Stimulated activated CD4-positive, alpha-beta T cell treated with anti-CD3 and anti-CD28 coated beads, Interleukin-4, amount 100 ng/mL, for 48 hours (primary cell): ENCODE data around the gene DHRS3.
"Not testable (repeated sequence)": the region's sequence is repeated elsewhere in the genome, so short reads cannot be mapped to it uniquely, and the experiment has no call there.

Source experiments
- DNase-seq, 2 donors: peaks; one replicate each; pipeline ENCODE4 v3.0.0-alpha.2; 2020; ENCODE audit warnings: low read depth in 2 of 2

The DHRS3 gene

DNA sequence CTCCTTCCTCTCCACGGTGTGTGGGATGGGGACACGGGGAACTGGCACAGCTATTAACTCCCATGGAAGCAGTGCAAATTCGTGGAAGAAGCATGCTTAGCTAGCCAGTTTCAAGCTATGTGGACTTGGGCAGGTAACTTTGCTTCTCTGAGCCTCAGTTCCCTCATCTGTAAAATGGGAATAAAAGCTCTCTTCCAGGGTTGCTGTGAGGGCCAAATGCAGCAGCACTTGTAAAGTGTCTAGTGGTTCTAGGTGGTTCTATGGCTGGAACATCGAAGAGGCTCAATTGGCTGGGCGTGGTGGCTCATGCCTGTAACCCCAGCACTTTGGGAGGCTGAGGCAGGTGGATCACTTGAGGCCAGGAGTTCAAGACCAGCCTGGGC, 43.3 kb downstream of the DHRS3 start:
- DNase-seq: no peak

DNA sequence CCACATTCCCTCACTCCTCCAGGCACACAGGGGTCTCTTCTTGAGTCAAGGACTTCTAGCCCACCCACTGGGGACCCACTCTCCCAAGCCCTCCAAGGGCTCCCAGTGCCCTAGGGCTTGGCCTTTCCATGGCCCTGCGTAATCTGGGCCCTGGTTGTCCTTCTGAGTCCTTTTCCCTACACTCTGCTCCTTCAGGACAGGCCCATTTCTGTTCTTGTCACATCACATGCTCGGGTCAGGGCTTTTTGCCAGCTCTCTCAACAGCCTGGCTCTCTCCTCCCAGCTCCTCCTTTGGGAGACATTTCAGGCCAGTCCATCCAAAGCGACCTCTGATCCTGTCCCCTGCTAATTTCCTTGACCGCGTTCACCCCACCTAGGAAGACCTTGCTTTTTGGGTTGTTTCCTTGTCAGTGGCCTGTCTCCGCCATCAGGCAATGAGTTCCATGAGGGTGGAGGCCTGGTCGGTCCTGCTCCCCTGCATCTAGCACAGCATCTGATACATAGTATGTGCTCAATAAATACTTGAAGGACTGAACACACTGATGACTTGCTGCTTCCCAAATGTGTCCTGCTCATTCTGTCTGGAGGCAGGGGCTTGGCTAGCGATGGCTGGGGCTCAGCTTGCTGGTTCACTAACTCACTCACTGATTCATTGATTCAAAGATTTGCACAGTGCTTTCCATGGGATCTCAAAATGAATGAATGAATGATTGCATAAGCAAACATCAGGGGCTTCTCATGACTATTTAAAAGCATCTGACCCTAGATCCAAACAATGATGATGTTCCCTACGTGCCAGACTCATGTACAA, 44.8 kb downstream of the DHRS3 start:
- no peak for DNase-seq

DNA sequence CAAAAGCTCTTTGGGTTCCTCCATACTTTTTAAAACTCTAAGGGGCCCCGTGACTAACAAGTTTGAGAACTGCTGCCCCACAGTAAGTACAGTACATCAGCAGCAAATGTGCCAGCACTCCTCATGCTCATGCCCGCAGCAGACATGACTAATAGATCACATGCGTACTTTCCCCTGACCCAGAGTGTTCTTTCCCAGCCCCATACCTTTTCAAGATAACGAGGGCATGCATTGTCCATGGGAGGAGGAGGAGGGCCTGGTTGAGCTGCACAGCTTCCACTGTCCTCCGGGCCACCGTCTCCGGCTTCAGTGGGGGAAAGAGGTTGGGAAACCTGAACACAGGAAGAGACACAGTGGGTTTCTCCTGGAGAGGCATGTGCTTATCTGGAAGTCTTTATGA, 45.5 kb downstream of the DHRS3 start:
- no peak for DNase-seq

DNA sequence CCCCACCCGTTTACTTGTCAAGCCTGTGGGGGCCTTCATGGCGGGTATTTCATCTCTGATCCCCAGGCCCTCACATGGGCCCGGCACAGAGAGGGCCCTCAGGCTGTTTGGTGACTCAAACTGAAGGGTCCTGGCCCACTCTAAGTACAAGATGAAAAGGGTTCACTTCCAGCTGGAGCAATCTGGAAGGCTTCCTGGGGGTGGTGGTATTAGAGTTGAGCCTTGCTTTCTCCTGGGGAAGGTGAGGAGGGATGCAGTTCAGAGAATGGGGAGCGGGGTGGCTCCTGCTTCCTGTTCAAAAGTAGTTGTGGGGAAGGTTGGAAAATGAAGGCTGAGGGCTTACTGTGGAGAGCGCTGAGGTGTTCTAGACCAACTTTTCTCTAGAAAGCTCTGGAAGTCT, 47.7 kb downstream of the DHRS3 start:
- DNase-seq: no peak

DNA sequence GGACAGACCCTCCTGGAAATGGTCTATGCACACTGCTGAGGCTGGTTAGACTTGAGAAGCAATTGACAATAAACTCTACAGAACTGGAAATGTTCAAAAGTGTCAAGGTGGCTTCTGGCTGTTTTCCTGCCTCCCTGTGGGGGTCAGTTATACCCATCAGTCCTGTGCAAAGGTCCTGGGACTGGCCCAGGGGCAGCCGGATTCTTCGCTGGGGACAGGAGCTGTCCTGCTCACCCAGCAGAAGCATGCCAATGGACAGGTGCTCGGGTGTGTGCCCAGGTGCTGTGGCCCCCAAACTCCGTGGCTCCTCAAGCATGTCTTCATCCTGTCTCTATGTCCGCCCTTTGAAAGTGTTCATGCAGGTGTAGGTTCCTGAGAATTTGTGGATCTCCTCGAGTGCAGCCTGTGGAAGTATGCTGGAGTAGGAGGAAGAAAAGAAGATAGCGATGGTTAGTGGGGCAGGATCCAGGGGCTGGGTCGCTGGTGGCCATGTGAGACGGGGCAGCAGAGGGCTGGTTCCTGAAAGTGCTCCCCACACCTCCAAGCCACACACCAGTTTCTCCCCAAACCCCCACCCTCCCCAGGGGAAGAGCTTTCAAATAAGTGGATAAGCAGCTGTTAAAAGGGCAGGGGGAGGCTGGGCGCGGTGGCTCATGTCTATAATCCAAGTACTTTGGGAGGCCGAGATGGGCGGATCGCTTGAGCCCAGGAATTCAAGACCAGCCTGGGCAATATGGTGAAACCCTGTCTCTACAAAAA, 49.8 kb downstream of the DHRS3 start:
- DNase-seq: no peak

DNA sequence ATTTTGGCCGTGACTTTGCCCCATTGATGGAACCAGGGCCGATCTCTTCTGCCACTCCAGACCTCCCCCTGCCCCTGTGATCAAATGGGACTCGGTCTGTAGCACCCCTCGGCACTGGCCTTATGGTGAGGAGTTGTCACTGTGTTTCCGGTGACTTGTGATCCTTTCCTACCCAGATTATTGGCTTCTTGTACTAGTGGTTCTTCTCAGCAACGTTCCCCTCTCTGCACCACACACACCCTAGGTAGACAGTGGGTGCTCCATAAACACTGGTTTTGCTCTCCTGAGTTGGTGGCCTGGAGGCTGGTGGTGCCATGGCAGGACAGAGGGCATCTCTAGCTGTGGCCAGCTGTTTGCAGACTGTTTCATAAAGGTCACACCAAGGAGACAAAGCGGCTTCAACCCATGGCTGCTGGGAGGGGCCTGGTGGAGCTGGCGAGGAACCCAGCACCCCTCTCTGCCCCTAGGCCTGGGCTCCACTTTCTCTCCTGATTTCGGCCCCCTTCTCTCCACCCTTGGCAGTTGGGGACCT, 50.7 kb downstream of the DHRS3 start:
- DNase-seq: no peak

DNA sequence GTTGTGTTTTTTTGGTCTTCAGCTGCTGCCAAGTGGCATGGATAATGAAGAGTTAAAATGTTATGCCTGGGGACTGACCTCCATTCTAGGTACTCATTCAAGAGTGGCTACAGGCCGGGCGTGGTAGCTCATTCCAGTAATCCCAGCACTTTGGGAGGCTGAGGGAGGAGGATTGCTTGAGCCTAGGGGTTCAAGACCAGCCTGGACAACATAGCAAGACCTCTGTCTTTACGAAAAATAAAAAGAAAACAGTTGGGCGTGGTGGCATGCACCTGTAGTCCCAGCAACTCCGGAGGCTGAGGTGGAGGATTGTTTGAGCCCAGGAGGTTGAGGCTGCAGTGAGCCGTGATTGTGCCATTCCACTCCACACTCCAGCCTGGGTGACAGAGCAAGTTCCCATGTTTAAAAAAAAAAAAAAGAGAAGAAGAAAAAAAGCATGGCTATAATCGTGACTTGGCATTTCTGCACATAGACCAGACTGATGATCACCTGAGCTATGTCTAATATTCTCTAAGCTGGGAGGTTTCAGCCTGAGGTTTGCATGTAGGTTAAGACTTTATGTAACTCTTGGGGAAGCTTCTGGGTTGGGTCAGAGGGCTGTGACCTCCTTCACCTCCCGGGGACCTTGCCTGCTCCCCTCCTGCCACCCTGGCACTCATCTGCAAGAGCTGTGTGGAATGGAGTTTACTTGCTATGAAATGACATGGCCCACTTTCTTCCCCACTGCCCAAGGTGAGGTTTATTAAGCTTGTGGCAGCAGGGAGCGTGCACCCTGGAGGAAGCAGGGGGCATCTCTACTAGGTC, 51.3 kb downstream of the DHRS3 start:
- DNase-seq: no peak

DNA sequence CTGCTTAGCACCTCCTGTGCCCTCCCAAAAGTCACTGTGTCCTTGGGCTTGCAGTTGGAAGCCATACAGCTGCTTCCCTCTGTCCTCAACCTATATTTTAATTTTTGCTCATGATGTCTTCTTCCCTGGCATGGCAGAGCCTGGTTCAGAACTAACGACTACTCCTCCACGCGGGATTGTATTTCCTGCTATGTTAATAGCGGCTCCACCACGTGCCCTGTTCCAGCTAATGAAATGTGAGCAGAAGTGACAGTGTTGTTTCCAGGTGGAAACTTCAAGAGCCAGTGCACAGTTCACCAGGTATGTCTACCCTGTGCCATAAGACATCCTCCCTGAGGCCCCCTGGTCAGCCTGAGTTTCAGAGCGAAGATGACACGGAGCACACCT, 52.1 kb downstream of the DHRS3 start:
- no peak for DNase-seq

DNA sequence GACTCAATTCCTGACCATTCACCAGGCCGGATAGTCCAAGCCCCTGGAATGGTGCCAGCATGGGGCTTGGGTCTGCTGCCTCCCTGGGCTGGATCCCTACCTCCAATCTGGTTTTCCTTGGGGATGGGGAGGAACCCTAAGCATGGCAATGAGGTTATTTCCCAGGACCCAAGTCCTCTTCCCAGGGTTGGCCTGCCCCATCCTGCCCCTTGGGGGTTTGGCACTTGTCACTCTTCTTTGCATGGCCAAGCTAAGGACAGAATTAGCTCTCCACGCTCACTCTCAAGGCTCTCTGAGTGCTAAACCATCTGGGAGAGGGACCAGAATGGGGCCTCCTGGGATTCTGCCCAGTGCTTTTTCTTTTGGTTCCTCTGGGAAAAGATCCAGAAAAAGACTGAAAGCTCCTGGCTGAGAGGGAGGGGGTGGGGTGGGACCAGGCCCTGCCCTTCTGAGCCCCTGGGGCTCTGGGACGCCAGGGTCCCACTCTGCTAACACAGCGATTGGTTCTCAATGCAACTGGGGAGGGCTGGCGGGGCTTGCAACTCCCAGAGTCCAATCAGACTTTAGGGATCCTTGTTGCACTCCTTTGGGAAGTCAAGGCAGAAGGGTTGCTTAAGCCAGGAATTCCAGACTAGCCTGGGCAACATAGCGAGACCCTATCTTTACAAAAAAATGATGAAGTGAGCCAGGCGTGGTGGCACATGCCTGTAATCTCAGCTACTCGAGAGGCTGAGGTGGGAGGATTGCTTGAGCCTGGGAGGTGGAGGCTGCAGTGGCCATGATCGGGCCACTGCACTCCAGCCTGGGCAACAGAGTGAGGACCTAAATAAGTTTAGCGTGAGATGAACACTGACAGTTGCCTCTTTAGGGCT, 52.7 kb downstream of the DHRS3 start:
- DNase-seq: no peak

DNA sequence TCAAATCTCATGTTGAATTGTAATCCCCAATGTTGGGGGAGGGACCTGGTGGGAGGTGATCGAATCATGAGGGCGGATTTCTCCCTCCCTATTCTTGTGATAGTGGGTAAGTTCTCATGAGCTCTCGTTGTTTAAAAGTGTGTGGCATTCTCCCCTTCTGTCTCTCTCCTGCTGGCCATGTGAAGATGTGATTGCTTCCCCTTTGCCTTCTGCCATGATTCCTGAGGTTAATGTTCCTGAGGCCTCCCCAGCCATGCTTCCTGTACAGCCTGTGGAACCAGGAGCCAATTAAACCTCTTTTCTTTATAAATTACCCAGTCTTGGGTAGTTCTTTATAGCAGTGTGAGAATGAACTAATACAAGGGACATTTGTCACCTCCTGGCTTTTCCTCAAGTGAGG, 53.8 kb downstream of the DHRS3 start:
- not testable (repeated sequence) for DNase-seq

DNA sequence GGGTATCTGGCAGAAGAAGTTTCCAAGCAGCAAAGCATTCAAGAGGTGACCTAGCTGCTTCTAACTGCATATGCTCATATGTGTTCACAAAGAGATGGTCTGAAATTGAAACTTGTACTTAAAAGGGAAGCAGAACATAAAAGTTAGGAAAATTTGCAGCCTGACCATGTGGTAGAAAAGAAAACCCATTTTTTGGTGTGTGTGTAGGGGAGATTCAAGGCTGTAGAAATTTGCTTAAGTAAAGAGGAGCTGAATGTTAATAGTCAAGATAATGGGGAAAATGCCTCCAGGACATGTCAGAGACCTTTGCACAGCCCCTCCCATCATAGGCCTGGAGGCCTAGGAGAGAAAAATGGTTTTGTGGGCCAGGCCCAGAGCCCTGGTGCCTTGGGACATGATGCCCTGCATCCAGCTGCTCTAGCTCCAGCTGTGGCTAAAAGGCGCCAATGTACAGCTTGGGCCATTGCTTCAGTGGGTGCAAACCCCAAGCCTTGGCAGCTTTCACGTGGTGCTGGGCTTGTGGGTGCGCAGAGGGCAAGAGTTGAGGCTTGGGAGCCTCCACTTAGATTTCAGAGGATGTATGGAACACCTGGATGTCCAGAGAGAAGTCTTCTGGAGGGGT, 54.9 kb downstream of the DHRS3 start:
- DNase-seq: no peak

DNA sequence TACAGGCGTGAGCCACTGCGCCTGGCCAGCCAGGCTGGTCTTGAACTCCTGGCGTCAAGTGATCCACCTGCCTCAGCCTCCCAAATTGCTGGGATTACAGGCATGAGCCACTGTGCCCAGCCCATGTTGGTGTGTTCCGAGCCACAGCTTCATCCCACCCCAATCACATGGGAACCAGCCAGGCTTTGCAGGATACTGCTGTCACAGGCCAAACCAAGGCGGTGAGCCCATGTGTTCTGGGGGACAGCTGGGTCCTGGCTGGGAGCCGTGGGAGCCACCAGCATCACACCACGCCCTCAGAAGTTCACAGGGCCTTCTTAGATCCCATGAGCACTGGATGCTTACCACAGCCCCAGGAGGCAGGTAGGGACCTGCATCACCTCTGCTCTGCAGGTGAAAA, 56.9 kb downstream of the DHRS3 start:
- no peak for DNase-seq

DNA sequence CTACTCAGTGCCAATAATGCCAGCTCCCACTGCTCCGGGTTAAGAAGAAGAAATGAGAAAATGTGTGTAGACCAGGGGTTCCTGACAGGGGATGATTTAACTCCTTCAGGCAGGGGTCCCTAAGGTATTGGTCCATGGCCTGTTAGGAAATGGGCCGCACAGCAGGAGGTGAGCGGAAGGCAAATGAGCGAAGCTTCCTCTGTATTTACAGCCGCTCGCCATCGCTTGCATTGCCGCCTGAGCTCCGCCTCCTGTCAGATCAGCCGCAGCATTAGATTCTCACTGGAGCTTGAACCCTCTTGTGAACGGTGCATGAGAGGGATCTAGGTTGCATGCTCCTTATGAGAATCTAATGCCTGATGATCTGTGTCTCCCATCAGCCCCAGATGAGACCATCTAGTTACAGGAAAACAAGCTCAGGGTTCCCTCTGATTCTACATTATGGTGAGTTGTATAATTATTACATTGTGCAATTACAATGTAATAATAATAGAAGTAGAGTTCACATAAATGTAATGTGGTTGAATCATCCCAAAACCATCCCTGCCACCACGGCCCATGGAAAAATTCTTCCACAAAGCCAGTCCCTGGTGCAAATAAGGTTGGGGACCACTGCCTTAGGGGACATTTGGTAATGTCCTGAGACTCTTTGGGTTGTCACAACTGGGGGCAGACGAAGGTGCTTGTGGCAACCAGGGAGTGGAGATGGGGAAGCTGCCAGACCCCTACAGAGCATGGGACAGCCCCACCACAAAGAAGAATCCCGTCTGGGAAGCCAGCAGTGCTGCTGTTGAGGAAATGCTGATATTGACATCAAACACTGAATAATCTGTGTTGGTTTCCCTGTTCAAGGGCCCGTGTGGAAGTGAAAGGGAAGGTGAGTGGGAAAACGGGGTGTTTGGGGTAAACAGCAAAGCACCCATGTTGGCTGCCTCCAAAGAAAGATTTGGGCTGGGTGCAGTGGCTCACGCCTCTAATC, 60.8 kb downstream of the DHRS3 start:
- DNase-seq: no peak

DNA sequence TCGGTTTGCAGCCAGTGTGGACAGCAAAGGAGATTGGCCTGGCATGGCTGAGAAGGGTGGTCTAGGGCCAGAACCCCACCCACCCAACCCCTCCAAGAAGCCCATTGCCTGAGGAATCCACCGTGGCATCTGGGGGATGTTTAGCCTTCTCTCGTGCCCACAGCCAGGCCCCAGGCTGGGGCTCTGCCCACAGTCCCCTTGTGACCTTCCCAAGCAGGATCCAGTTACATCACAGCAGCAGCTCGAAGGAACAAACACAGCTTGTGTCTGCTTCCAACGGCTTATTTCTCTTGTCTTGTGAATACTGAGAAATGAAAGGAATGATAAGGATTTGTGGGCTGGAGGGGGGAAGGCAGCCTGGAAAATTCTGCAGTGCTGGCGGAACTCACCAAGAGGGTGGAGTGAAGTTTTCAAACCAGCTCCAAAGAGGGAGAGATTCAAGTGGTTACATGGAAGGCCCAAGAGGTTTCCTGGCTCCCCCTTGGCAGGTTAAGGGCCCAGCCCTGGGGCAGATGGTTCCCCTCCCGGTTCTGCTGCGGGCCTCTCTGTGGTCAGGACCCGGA, 61.6 kb downstream of the DHRS3 start:
- no peak for DNase-seq

DNA sequence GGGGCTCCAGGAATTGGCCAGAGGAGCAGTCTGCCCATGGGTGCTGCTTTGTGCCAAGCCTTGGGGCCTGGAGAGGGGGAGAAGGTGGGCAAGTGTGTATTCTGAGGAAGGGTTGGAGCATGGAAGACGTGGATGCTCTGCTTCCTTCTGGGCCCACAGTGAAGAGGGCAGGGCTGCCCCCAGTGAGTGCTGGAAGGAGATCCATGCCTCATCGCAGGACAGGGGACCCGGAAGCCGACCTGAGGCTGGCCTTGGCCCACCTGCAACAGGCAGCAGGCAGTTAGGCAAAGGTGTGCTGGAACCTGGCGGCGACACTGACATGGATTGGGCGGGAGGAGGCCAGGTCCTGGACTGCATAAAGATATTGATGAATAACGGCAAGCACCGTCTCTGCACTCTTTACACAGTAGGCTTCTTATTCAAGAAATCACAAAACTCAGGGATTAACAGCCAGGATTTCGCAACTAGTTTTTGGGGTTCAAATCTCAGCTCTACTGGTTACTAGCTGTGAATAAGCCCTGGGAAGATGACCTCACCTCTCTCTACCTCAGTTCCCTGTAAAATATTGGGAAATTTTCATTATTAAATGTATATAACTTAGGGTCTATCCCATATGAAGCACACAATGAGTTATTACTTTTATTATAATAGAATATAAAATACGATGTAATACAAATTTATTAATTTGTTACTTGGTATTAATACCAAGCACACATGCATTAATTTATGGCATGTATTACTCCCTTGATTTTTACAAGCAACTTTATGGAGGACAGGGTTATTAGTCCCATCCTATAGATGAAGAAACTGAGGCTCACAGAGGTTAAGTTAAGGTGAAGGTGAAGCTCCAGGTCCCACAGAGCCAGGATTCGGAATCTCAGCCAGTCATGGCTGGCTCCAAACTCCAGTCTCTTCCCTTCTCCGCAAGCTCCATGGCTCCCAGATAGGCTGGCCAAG, 62.3 kb downstream of the DHRS3 start:
- no peak for DNase-seq

DNA sequence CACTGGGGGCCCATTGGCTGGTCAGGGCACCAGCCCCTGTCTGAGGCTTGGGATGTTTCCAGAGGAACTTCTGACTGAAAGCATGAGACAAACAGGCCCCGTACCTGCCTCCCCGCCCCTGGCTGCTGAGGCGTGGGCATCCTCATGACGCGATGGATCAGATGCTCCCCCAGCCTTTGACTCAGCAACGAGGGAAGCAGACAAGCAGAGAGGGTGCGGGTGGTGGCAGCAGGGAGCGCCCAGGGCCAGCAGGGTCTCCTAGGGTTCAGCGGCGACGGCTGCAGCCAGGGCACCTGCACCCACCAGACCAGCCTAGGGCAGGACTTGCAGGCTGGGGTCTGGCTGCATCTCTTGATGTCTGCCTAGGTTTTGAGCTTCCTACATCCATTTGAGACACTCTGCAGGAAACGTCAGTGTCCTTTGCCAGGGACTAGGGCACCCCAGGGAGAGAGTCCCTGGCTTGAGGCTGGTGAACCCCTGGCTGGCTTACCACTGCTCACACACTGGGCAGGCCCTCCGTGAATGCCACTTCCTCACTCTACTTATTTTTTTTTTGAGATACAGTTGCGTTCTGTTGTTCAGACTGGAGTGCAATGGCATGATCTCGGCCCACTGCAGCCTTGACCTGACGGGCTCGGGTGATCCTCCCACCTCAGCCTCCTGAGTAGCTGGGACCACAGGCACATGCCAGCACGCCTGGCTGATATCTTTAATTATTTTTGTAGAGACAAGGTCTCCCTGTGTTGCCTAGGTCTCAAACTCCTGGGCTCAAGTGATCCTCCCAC, 63.3 kb downstream of the DHRS3 start:
- no peak for DNase-seq

DNA sequence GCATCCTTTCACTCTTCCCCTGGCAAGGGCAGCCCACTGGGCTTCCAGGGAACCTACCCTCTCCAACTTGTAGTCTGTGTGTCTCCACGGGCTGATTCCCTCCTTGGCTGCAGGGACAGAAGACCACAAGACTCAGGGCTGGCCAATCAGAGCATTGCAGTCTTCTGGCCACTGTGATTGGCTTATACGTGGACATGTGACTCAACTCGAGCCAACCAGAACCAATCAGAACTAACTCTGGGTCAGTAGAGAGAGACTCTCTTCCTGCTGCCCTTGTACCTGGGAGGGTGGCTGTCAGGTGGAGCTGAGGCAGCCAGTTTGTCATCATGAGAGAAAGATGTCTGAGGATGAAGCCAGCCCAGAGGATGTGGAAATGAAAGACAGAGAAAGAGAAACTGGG, 64.0 kb downstream of the DHRS3 start:
- no peak for DNase-seq
